ENCODE measurements around the gene TRIM51G.
"Not testable (repeated sequence)": the region's sequence is repeated elsewhere in the genome, so short reads cannot be mapped to it uniquely, and the experiment has no call there.

Gene TRIM51G

GRCh38 chr11:48983785-48984184, at the start of gene TRIM51G:
Gene TRIM51G (minus strand): TSS chr11:48983885. CDS start chr11:48981695, 2,190 bp downstream.
- DNase-seq = not testable (repeated sequence)

DNA sequence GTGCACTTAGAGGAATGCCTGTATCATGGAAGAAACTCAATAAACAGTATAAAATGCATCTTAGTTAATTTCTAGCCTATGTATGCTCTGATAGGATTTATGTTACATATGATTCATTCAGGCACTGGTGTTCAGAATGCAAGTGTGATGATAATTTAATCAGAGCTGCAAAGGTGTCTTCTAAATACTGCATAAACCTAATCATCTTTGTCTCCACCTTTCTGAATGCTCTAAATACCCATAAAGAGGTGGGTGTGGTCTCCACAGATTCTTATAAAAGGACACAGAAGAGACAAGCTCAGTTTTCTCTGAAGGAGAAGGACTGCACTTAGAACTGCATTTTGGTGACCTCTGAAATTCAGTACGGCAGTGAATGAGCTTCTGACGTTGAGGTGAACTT, 44.8 kb upstream of the TRIM51G start, which contains the start of gene TRIM49B:
Gene TRIM49B (plus strand): TSS at position 301 of the 400 bp plus-strand sequence. CDS start 2,777 bp downstream, outside the sequence.
- not testable (repeated sequence) for DNase-seq

DNA sequence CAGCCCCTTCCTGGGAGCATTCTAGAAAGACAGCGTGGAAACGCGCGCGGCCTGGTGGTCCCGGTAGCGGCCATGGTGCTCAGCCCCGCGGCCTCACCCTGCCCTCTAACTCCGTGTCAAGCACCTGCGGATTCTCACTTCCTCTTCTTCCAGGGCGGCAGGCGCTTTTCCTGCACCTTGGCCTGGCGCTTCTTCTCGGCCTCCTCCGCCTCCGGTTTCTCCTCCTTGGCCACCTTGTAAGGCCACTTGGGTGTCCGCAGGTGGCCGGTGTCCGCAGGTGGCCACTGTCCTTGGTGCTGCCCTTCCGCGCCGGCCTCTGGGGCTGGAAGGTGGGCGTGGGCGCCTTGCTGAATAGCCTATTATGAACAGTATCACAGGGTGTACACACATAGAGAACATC, 15.1 kb downstream of the TRIM51G start:
- DNase-seq = not testable (repeated sequence)

GRCh38 chr11:48955315-48956049, 28.2 kb downstream of the TRIM51G start:
- not testable (repeated sequence) for DNase-seq

DNA sequence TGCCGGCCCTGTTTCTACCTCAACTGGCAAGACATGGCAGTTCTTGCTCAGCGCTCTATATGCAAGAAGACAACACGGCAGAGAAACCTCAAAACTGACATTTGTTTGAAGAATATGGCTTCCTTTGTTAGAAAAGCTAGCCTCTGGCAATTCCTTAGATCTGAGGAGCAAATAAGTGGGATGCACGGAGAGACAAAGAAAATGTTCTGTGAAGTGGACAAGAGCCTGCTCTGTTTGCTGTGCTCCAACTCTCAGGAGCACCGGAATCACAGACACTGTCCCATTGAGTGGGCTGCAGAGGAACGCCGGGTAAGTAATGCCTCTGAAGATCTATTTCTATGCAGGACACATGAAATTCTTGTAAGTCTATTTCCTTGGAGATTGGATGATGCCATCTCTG, 37.9 kb downstream of the TRIM51G start:
- DNase-seq = not testable (repeated sequence)
